Measurements from ENCODE around the gene FANCF.

Gene FANCF

GRCh38 chr11:22583963-22584492 lies 41.6 kb downstream of the FANCF start:
- H3K4me3 ChIP-seq (ENCODE audit: low read length): no peak overlapping the region
- no peak for TF ChIP-seq ZNF274 (IDR thresholded peaks at IDR 0.05; ENCODE audit: low read depth, low read length)

- H3K4me3 ChIP-seq (ENCODE audit: low read length): no peak overlapping the region
- TF ChIP-seq ZNF274 (IDR thresholded peaks at IDR 0.05; ENCODE audit: low read depth, low read length): no peak
These were observed 43.5 kb downstream of the FANCF start for GRCh38 chr11:22582151-22582410.

GRCh38 chr11:22581354-22582150 lies 44.1 kb downstream of the FANCF start:
- TF ChIP-seq ZNF274 (IDR thresholded peaks at IDR 0.05; ENCODE audit: low read depth, low read length): no peak
- H3K4me3 ChIP-seq (ENCODE audit: low read length): no peak overlapping the region

GRCh38 chr11:22577854-22578253 lies 47.8 kb downstream of the FANCF start:
- TF ChIP-seq ZNF274 (IDR thresholded peaks at IDR 0.05; ENCODE audit: low read depth, low read length): no peak
- no peak overlapping the region for H3K4me3 ChIP-seq (ENCODE audit: low read length)
